ENCODE measurements around the gene TLE1. TPM values are rescaled to one million over a fixed set of nuclear protein-coding genes. Genes with fewer than 3 reads are reported as not detected.

Gene TLE1
- total and polyA plus RNA-seq, 9 of the 15 experiments (the other 6 are each of a cell fraction or from before 2014, with no cell fraction given) = 0.11 TPM; not detected in 8

GRCh38 chr9:81589392-81589791, 100.0 kb downstream of the TLE1 start:
- H3K9me1 ChIP-seq (ENCODE audit: control insufficient read depth, insufficient read depth, low read length) = no peaks in the 10 kb centered on the region
- FAIRE-seq (no peak), ATAC-seq (no peak), DNase-seq (ENCODE audit: extremely low read depth in 1 of 4, low spot score in 3 of 4) (no peak)
- H3K4me1 ChIP-seq (replicated peaks in 1 of 2; ENCODE audit: control insufficient read depth in 2 of 2, insufficient read depth in 2 of 2, low read length in 2 of 2) = no peaks in the 10 kb centered on the region
- ChIA-PET CTCF (ENCODE audit: low intra/inter-chr PET ratio) (no interaction called here), POLR2A (no interaction called here)
- intact Hi-C loops (cut with micrococcal nuclease) (no loop called here), in situ Hi-C loops (cut with MboI) (no loop called here)
- BruUV-seq (replicated peaks) = no TSS peak
- no peak overlapping the region for H3K4me2 ChIP-seq (ENCODE audit: insufficient read depth, low read length)
- H3K9ac ChIP-seq (ENCODE audit: insufficient read depth in 1 of 2, low read depth in 2 of 2, low read length in 2 of 2) = no peak overlapping the region
- no peaks in the 10 kb centered on the region for H4K20me1 ChIP-seq (replicated peaks; ENCODE audit: control insufficient read depth, insufficient read depth, low read length)
- H3K36me3 ChIP-seq (ENCODE audit: control insufficient read depth, insufficient read depth, low read length) = no peaks in the 10 kb centered on the region
- no peak overlapping the region for H2AFZ ChIP-seq (ENCODE audit: low read depth, low read length)
- no peaks in the 10 kb centered on the region for H3K9me3 ChIP-seq (replicated peaks; ENCODE audit: control insufficient read depth, insufficient read depth, low read depth, low read length)
- no peak overlapping the region for H3K27ac ChIP-seq (ENCODE audit: extremely low read depth, low read depth, low read length)
- H3K27me3 ChIP-seq (ENCODE audit: control insufficient read depth in 2 of 2, insufficient read depth in 2 of 2, low read length in 2 of 2) = no peaks in the 10 kb centered on the region
- TF ChIP-seq WHSC1 (IDR thresholded peaks at IDR 0.05; ENCODE audit: low read length) (no peak), DDX20 (tag; IDR thresholded peaks at IDR 0.05; ENCODE audit: low read depth) (no peak), GABPB1 (CRISPR knock-in tag; IDR thresholded peaks at IDR 0.05) (no peak), BHLHE40 (IDR thresholded peaks at IDR 0.05; ENCODE audit: low read length) (no peak), ZNF140 (CRISPR knock-in tag; IDR thresholded peaks at IDR 0.05) (no peak), ZBTB49 (CRISPR knock-in tag; IDR thresholded peaks at IDR 0.05; ENCODE audit: borderline replicate concordance) (no peak), RREB1 (CRISPR knock-in tag; IDR thresholded peaks at IDR 0.05) (no peak)
- no peaks in the 10 kb centered on the region for H3K79me2 ChIP-seq (ENCODE audit: control insufficient read depth, insufficient read depth, low read length)
- WGBS (ENCODE audit: insufficient coverage, low coverage, missing lambda C conversion rate) = 0% methylated on average over 5 of the region's 5 CpGs
- H3K4me3 ChIP-seq = no peak overlapping the region
